GM18907 (cell line): ENCODE measurements around the gene ZDHHC20.
A peak's percentile ranks its signal among the peaks of the same experiment; 100 is the strongest.

Source experiments
- ATAC-seq: cut with Tn5 transposase; IDR thresholded peaks from one replicate; pipeline ENCODE4 v1.9.1; 2021; ENCODE audit warnings: mild to moderate bottlenecking, moderate library complexity; ENCODE audit not compliant: unreplicated experiment

Gene ZDHHC20

DNA sequence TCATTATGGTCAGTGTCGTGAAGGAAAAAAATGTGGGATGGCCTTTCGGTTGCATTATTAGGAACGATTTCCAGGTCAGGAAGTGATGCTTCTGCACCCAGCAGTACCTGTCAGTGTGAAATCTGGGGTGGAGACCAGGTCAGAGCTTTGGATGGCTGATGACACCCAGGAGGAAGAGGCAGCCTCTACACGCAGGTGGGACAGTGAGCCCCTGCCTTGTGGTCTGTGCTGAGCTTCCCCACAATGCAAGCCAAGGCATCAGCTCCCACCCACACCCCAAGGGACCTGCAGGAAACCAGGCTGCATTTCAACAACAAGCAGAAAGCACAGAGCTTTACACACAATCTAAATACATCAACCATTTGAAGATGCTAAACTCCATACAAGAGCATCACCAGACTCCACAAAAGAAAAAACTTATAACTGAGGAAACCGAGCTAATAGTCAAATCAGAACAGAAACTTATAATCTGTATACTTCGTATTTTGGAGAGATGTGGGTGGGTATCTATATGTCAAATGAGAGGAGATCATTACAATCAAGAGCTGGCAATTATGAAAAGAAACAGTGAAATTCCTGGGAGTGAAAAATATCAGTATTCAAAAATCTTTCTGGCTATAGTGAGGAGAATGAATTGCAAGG, 130.1 kb downstream of the ZDHHC20 start:
- peak; percentile 54 for ATAC-seq

DNA sequence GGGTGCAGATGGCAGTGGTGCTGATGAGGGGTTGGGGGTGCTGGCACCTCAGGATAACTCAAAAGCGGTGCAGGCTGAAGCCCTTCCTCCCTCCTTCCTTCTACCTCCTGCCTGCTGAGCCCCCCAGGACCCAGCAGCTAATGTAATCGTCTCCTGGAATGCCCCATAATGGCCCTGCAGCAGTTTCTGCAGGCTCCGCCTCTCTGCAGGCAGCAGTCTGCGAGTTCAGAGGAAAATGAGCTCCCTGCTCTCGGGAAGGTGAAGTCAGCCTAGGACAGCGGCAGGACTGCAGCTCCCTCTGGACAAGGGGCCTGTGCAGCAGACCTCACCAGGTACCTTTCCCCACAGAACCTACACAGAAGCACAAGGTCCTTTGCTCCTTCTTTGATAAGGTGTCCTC, 130.9 kb downstream of the ZDHHC20 start:
- ATAC-seq = no peak

DNA sequence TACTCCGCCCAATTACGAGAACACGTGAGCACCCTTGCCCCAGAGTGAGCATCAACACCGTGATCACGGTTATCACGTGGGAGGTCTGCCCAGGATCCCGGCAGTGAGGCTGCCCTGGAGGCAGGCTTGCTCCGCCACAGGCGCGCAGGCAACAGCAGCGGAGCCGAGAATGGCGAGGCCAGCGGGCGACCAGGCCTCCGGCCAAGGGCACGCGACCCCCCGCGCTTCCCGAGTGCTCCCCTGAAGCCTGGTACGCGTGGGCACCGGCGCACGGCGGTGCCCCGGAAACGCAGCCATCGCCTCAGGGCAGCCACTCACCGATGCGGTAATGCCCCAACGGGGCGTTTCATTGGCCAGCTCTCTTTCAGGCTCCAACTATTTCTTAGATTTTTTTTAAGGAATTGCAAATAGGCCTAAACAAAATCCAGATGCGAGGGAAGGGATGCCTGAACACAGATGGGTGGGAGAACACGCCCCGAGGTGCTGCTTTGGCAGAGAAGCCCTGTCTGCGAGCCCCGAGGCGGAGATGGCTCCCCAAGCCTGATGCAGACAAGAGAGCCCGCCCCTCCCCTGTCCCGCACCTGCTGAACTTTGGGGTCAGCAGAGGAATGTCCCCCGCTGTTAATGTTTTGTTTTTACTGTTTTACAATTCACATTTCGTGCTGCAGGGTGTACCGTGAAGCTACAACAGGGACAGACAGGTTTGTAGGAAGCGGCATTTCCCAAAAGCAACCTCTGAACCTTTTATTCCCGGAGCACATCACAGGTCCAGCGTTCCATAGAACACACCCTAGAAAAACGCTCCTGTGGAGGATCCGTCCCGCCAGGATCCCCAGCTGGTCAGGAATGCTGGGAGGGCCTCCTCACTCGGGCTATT, 132.7 kb downstream of the ZDHHC20 start:
- ATAC-seq = no peak

DNA sequence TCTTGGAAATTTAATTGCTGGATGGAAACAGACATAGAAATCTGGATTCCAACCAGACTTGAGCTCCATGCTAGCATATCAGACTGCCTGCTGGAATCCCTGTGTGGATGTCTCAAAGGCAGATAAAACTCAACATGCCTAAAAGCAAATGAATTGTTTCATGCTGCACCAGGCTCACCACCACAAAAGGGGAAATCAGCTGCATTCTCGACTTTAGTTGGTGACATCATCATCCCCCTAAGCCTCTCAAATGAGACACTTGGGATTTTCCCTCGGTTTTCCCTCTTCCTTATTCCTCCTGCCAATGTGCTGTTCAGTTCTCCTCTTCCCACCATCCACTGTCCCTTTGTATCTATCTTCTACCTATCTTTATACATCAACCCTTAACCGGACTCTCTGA, 134.3 kb downstream of the ZDHHC20 start:
- no peak for ATAC-seq

DNA sequence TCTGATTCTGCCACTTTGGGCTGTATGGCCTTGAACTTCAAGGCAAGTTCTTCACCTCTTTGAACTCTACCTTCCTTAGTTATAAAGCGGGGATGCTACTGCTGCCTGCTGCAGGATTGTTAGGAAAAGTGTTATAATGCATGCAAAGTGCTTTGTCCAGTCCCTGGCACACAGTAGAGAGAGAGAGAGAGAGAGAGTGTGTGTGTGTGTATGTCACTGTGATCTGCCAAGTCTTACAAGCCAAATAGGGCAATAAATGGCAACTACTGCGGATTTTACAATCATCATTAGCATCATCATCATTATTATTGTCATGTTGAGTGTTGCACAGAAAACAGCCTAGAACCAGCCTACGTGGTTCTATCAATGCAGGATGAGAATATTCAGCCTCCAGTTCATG, 136.1 kb downstream of the ZDHHC20 start:
- ATAC-seq = no peak
